GM21381 (cell line): ENCODE data around the gene PRF1.
"Not testable (repeated sequence)": the region's sequence is repeated elsewhere in the genome, so short reads cannot be mapped to it uniquely, and the experiment has no call there.

Source experiments
- ATAC-seq: cut with Tn5 transposase; IDR thresholded peaks from one replicate; pipeline ENCODE4 v1.9.1; 2021; ENCODE audit warnings: mild to moderate bottlenecking, moderate library complexity; ENCODE audit not compliant: unreplicated experiment

PRF1 gene

GRCh38 chr10:70595566-70596016 lies 7.0 kb downstream of the PRF1 start:
- ATAC-seq, result no peak

- ATAC-seq, result no peak
These were observed 8.4 kb downstream of the PRF1 start for GRCh38 chr10:70594161-70594560.

- ATAC-seq, result no peak
These were observed 9.0 kb downstream of the PRF1 start for GRCh38 chr10:70593513-70593890.

- no peak for ATAC-seq
These were observed 9.6 kb downstream of the PRF1 start for GRCh38 chr10:70592746-70593512.

- ATAC-seq, result no peak
These were observed 10.3 kb downstream of the PRF1 start for GRCh38 chr10:70592186-70592735.

- ATAC-seq, result no peak
These were observed 11.7 kb downstream of the PRF1 start for GRCh38 chr10:70590655-70591416.

- no peak for ATAC-seq
These were observed 12.5 kb downstream of the PRF1 start for GRCh38 chr10:70589762-70590654.

- ATAC-seq, result no peak
These were observed 13.5 kb downstream of the PRF1 start for GRCh38 chr10:70588859-70589570.

GRCh38 chr10:70588255-70588654 lies 14.3 kb downstream of the PRF1 start:
- no peak for ATAC-seq

GRCh38 chr10:70587045-70587658 lies 15.4 kb downstream of the PRF1 start:
- no peak for ATAC-seq

- no peak for ATAC-seq
These were observed 16.1 kb downstream of the PRF1 start for GRCh38 chr10:70586348-70586930.

- ATAC-seq, result no peak
These were observed 16.9 kb downstream of the PRF1 start for GRCh38 chr10:70585578-70586169.

GRCh38 chr10:70584909-70585544 lies 17.5 kb downstream of the PRF1 start:
- no peak for ATAC-seq

- ATAC-seq, result no peak
These were observed 18.2 kb downstream of the PRF1 start for GRCh38 chr10:70584366-70584765.

- ATAC-seq, result no peak
These were observed 18.9 kb downstream of the PRF1 start for GRCh38 chr10:70583669-70584037.

- ATAC-seq, result no peak
These were observed 19.5 kb downstream of the PRF1 start for GRCh38 chr10:70582793-70583668.

GRCh38 chr10:70581176-70581575 lies 21.4 kb downstream of the PRF1 start:
- not testable (repeated sequence) for ATAC-seq
